HG03521 (cell line): Measurements from ENCODE around the gene ZMYM1.
"Not testable (repeated sequence)": the region's sequence is repeated elsewhere in the genome, so short reads cannot be mapped to it uniquely, and the experiment has no call there.

Source experiments
- ATAC-seq: cut with Tn5 transposase; IDR thresholded peaks from one replicate; pipeline ENCODE4 v1.9.1; 2021; ENCODE audit warnings: mild to moderate bottlenecking, moderate library complexity; ENCODE audit not compliant: unreplicated experiment

Gene ZMYM1

GRCh38 chr1:35073265-35073811, 5.8 kb upstream of the ZMYM1 start:
- ATAC-seq, result no peak

DNA sequence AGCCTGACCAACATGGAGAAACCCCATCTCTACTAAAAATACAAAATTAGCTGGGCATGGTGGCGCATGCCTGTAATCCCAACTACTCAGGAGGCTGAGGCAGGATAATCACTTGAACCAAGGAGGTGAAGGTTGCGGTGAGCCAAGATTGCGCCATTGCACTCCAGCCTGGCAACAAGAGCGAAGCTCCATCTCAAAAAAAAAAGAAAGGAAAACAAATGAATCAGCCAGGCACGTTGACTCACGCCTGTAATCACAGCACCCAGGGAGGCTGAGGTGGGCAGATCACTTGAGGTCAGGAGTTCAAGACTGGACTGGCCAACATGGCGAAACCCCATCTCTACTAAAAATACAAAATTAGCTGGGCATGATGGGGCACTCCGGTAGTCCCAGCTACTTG, 2.8 kb upstream of the ZMYM1 start:
- ATAC-seq, result not testable (repeated sequence)

GRCh38 chr1:35080171-35080854, 1.1 kb downstream of the ZMYM1 start:
- no peak for ATAC-seq

DNA sequence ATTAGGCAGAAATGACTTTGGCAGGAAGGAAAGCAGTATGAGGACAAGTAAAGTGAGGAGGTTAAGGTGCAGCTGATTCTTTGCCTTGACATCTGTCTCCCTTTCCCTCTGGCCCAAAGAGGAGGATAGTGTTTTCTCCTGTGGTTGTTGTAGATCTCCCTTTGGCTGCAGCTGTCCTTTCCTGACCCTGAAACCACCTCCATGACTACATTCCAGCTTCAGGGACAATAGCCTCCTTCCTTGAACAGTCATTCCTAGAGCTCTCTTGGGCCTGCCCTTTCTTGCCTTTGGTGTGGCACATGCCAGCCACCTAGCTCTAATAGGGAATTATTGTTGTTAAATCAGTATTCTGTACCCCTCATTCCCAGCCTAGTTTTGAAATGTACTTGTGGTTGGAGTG, 6.2 kb downstream of the ZMYM1 start:
- ATAC-seq, result no peak

DNA sequence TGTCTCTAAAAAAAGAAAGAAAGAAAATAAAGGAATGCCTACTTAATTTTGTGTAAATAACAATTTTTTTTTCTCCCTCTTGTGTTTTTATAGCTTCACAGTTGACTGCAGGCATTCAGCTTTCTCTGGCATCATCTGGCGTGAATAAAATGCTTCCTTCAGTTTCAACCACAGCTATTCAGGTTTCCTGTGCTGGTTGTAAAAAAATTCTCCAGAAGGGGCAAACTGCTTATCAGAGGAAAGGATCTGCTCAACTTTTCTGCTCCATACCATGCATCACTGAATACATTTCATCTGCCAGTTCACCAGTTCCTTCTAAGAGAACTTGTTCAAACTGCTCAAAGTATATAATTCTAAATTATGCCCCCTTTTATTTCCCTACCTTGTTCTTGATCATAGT, 18.0 kb downstream of the ZMYM1 start:
- ATAC-seq, result no peak

DNA sequence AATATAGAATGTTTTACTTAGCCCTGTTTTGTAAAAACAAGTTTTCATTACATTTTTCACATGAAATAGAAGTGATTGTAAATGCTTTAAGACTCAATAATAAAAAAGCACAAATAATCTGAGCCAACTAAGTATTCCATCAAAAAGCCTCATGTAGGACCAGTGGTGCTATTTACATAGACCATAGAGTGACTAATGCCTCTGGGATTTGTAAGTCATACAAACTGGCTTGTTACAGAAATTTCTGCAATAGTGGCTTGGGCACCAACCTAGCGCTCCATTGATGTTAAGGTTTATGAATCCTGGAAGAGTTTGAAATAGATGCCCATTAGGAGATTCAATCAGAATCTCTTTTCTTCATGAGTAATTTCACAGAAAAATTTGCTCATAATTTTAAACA, 31.9 kb downstream of the ZMYM1 start:
- ATAC-seq, result no peak

GRCh38 chr1:35112668-35113067, 33.5 kb downstream of the ZMYM1 start:
- no peak for ATAC-seq

DNA sequence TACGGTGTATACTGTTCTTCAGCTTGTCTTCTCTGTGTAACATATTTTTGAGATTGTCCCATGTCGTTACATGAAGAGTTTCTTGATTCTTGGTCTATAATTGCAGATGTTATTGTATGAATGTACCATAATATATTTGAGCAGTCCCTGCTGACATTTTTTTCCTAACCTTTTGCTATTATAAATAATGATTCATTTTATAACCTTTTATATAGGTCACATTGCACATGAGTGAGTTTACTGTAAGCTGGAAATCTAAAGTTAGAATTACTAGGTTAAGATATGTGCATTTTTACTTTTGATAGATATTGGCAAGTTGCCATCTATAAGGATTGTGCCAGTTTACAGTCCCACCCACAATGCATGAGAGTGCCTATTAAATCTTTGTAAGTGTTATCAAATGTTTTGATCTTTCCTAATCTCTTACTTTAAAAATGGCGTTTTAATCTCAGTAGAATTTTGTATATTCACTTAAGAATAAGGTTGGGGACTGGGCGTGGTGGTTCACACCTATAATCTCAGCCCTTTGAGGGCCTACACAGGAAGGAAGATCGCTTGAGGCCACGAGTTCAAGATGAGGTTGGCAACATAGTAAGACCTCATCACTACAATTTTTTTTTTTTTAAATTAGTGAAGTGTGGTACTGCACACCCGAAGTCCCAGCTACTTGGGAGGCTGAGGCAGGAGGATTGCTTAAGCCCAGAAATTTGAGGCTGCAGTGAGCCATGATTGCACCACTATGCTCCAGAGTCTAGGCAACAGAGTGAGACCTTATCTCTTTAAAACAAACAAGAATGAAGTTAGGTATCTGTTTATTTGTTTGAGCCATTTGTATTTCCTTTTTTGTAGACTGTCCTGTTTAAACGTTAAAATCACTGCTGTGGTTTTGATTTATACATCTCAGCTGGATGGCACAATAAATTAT, 36.5 kb downstream of the ZMYM1 start:
- ATAC-seq, result no peak

- ATAC-seq, result peak; percentile 65
These were observed 41.4 kb downstream of the ZMYM1 start for GRCh38 chr1:35120458-35121133.

DNA sequence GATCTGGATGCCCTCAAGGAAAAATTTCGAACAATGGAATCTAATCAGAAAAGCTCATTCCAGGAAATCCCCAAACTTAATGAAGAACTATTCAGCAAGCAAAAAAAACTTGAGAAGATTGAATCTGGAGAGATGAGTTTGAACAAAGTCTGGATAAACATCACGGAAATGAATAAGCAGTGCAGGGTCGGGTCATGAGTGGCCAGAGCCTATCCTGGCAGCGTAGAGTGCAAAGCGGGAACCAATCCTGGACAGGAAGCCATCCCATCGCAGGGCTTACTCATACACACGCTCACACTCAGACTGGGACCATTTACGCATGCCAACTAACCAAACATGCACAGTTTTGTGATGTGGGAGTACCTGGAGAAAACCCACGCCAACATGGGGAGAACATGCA, 43.1 kb downstream of the ZMYM1 start:
- no peak for ATAC-seq

DNA sequence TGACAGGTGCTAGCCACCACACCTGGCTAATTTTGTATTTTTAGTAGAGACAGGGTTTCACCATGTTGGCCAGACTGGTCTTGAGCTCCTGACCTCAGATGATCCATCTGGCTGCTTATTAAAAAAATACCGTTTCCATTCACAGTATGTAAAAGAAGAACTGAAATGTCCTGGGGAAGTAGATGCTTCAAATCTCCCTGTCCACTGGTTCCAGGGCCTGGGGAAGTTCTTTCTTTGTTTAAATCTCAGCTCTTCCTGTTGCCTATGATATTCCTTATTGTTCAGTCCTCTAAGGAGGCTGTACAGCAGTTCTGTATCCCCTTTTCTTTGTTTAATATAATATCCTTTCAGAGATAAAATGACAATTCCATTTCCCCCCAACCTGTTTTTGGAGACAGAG, 47.4 kb downstream of the ZMYM1 start:
- ATAC-seq, result no peak

- no peak for ATAC-seq
These were observed 49.9 kb downstream of the ZMYM1 start for GRCh38 chr1:35129080-35129479.

- ATAC-seq, result no peak
These were observed 57.6 kb downstream of the ZMYM1 start for GRCh38 chr1:35136780-35137179.

- not testable (repeated sequence) for ATAC-seq
These were observed 58.4 kb downstream of the ZMYM1 start for GRCh38 chr1:35137590-35137989.

DNA sequence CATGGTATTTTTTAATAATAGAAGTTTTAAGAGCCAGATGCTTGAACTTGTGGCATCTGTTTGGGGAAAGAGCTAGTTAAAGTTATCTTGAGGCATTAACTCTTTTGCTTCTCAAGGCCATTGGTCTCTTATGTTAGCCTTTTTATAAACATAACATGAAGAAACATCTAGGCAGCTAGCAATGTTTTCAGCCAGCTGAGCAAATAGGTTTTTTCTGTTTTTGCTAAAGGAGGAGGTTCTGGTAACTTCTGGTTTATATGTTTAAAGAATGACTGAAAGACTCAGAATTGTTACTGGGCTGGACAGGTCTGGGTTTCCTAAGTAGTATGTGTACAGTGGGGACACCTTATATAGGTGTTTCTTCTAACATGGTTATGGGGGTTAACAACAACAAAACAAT, 63.1 kb downstream of the ZMYM1 start:
- not testable (repeated sequence) for ATAC-seq

GRCh38 chr1:35142728-35143127, 63.5 kb downstream of the ZMYM1 start:
- not testable (repeated sequence) for ATAC-seq

DNA sequence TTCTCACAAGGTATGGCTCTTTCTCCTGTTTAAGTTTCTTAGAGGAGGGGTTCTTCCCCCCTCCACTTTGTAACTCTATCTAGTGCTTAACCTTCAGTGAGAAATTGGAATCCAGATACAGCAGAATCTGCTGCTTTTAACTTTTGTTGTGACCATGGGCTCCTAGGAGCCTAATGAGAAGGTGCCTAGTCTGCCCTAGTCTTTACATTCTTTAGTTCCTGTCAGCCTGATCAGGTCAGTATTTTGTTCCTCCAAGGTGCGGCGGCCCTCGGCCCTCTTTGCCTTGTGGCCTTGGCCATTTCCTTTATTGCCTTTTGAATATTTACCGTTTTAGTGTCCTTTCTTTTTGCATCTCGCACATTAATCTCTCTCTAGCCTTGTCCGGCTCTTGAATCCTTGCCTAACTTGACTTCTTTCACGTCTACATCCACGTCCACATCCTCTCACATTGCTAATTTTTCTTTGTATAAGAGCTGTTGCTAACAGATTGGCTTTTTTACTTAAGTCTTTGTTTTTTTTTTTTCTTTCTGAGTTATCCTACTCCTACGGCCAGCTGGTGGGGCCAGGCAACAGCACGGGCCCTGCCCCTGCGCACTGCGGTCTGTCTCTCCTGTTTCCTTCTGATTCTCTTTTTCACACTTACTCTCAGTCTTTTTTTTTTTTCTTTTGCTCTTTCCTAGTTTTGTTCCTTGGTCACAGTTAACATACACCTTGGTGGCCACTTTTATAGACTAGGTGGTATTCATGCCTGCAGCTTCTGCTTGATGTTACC, 64.7 kb downstream of the ZMYM1 start:
- no peak for ATAC-seq

DNA sequence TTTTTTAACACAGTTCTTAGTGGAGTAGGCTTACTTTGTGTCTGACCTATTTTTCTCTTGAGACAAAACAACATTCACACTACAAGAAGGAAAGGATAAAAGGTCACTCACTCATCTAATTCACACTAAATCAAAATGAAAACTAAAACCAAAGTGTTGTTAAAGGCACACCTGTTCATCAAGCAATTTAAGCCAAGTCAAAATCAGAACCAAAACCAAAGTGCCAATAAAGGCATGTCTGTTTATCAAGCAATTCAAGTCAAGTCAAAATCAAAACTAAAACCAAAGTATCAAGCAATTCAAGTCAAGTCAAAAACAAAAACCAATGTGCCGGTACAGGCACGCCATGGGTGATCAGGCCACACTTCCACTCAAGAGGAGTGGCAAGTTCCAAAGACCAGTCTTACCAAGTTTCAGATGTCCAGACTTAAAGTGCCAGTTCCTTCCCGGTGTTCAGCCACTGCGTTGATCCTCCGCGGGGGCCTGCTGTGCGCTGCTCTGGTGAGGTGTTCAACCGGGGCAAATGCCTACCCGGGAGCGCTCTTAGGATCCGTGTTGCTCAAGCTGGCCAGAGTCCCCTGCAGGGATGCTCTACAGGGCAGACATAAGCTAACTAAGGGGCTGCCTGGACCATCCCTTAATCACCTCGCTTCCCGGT, 66.8 kb downstream of the ZMYM1 start:
- ATAC-seq, result not testable (repeated sequence)

DNA sequence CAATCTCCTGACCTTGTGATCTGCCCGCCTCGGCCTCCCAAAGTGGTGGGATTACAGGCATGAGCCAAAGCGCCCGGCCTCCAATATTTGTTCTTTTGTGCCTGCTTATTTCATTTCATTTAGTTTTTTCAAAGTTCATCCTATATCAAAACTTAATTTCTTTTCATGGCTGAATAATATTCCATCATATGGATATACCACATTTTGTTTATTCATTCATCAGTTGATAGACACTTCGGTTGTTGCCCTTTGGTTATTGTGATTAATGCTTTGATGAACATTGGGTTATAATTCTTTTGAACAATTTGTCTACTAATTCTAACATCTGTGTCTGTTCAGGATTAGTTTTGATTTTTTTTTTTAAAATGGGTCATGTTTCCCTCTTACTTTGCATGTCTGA, 72.0 kb downstream of the ZMYM1 start:
- no peak for ATAC-seq

DNA sequence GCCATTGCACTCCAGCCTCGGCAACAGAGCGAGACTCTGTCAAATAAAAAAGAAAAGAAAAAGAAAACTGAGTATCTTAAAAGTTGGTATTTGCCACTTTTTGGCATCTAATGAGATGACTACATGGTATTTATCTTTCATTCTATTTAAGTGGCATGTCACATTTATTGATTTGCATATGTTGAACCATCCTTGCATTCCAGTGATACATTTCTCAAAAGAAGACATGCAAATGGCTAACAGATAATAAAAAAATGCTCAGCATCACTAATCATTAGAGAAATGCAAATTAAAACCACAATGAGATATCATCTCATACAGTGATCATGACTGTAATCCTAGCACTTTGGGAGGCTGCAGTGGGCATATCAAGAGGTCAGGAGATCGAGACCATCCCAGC, 85.7 kb downstream of the ZMYM1 start:
- no peak for ATAC-seq
